Choroid plexus epithelial cell (primary cell): ENCODE measurements around the gene SLC19A2.

Source experiments
- DNase-seq: peaks from one replicate; pipeline ENCODE4 v3.0.0-alpha.2; 2010; ENCODE audit warnings: low read depth
- H3K4me3 ChIP-seq: 2 replicates; pipeline ENCODE4 v1.5.1; 2011; ENCODE audit warnings: low read depth, mild to moderate bottlenecking, control low read depth, low read length, moderate library complexity
- TF ChIP-seq, protein P1 (sequence below): conservative IDR thresholded peaks from 2 replicates; pipeline ENCODE4 v1.5.1; 2011; ENCODE audit warnings: low read depth, mild to moderate bottlenecking, control low read depth, inconsistent platforms, low read length, moderate library complexity

SLC19A2 gene

GRCh38 chr1:169495046-169495775, 9.5 kb upstream of the SLC19A2 start:
- TF ChIP-seq, protein P1, sequence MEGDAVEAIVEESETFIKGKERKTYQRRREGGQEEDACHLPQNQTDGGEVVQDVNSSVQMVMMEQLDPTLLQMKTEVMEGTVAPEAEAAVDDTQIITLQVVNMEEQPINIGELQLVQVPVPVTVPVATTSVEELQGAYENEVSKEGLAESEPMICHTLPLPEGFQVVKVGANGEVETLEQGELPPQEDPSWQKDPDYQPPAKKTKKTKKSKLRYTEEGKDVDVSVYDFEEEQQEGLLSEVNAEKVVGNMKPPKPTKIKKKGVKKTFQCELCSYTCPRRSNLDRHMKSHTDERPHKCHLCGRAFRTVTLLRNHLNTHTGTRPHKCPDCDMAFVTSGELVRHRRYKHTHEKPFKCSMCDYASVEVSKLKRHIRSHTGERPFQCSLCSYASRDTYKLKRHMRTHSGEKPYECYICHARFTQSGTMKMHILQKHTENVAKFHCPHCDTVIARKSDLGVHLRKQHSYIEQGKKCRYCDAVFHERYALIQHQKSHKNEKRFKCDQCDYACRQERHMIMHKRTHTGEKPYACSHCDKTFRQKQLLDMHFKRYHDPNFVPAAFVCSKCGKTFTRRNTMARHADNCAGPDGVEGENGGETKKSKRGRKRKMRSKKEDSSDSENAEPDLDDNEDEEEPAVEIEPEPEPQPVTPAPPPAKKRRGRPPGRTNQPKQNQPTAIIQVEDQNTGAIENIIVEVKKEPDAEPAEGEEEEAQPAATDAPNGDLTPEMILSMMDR = no peak
- DNase-seq = peak; percentile 26
- H3K4me3 ChIP-seq = no peak overlapping the region

- H3K4me3 ChIP-seq = no peak overlapping the region
- TF ChIP-seq, protein P1 = no peak
- DNase-seq = no peak
Measured at GRCh38 chr1:169494343-169494742, 8.6 kb upstream of the SLC19A2 start.

- no peak for DNase-seq
- TF ChIP-seq, protein P1 = no peak
- no peak overlapping the region for H3K4me3 ChIP-seq
Measured at GRCh38 chr1:169493251-169493650, 7.5 kb upstream of the SLC19A2 start.

GRCh38 chr1:169491845-169492281, 6.1 kb upstream of the SLC19A2 start:
- no peak overlapping the region for H3K4me3 ChIP-seq
- TF ChIP-seq, protein P1 = no peak
- DNase-seq = no peak

DNA sequence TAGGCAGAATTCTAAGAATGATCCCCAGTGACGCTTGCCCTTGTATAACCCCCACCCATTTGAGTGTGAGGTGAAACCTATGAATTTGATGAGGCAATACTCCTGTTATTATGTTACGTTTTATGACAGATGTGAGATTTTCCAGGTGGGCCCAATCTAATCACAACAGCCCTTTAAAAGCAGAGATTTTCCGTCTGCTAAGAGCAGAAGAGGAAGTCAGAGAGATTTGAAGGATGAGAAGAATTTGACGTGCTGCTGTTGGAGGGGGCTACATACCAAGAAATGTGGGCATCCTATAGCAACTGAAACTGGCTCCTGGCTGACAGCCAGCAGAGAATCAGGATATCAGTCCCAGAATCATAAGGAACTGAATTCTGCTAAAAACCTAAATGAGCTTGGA, 2.4 kb upstream of the SLC19A2 start:
- TF ChIP-seq, protein P1 = no peak
- no peak for DNase-seq
- H3K4me3 ChIP-seq = no peak overlapping the region

GRCh38 chr1:169487561-169487960, 1.8 kb upstream of the SLC19A2 start:
- DNase-seq = no peak
- TF ChIP-seq, protein P1 = no peak

DNA sequence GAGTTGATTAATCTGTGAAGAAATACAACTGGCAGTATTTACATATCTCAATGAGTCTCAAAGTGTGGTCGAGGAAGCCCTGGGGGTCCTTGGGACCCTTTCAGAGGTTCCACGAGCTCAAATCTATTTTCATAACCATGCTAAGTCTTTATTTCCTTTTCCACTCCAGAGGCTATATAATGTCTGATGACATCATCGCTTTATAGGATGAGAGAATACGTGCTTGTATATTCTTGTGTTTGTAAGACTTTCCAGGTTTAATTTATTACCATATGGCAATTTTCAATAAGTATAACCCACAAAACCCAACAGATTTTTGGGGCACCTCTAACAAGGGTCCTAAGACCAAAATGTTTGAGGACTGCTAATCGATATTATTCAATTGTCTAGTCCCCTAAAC, 1.4 kb upstream of the SLC19A2 start:
- H3K4me3 ChIP-seq = peak overlapping the region; percentile 88

More at GRCh38 chr1:169487561-169487960, 1.8 kb upstream of the SLC19A2 start:
- no peak overlapping the region for H3K4me3 ChIP-seq

More for the DNA sequence above, 1.4 kb upstream of the SLC19A2 start:
- TF ChIP-seq, protein P1 = no peak
- no peak for DNase-seq
